MM.1S (cell line): Measurements from ENCODE around the gene CTBP1.

Source experiments
- DNase-seq: peaks from one replicate; pipeline ENCODE4 v3.0.0-alpha.2; 2015
- H2AFZ ChIP-seq: fragments of 300-600 bp; sonication (generic); 2 replicates; pipeline ENCODE4 v1.6.0; 2016; ENCODE audit warnings: antibody characterized with exemption, low read length
- H3F3A ChIP-seq: fragments of 300-600 bp; sonication (generic); 2 replicates; pipeline ENCODE4 v1.6.1; 2016; ENCODE audit warnings: mild to moderate bottlenecking, antibody characterized with exemption, low read length, moderate library complexity, mixed read lengths; ENCODE audit not compliant: insufficient read depth
- H3K27ac ChIP-seq: fragments of 300-600 bp; sonication (generic); 2 replicates; pipeline ENCODE4 v1.5.1; 2016; ENCODE audit warnings: mild to moderate bottlenecking, low read length
- H3K27me3 ChIP-seq: fragments of 300-600 bp; sonication (generic); replicated peaks from 2 replicates; pipeline ENCODE4 v1.6.0; 2016; ENCODE audit warnings: low read length; ENCODE audit not compliant: insufficient read depth
- H3K36me3 ChIP-seq: fragments of 300-600 bp; sonication (generic); replicated peaks from 2 replicates; pipeline ENCODE4 v1.6.1; 2016; ENCODE audit warnings: mild to moderate bottlenecking, low read length, mixed read lengths; ENCODE audit not compliant: insufficient read depth
- H3K4me1 ChIP-seq: fragments of 300-600 bp; sonication (generic); 2 replicates; pipeline ENCODE4 v1.6.1; 2016; ENCODE audit warnings: low read length, mixed read lengths
- H3K4me2 ChIP-seq: fragments of 300-600 bp; sonication (generic); 2 replicates; pipeline ENCODE4 v1.6.0; 2016; ENCODE audit warnings: low read depth, low read length
- H3K4me3 ChIP-seq: fragments of 300-600 bp; sonication (generic); 2 replicates; pipeline ENCODE4 v1.5.1; 2016; ENCODE audit warnings: low read length, mixed read lengths
- H3K79me2 ChIP-seq: fragments of 300-600 bp; sonication (generic); 2 replicates; pipeline ENCODE4 v1.6.1; 2016; ENCODE audit warnings: mixed run types, low read length, mixed read lengths
- H3K9ac ChIP-seq: fragments of 300-600 bp; sonication (generic); 2 replicates; pipeline ENCODE4 v1.6.1; 2016; ENCODE audit warnings: low read length, mixed read lengths
- H3K9me2 ChIP-seq: fragments of 300-600 bp; sonication (generic); replicated peaks from 2 replicates; pipeline ENCODE4 v1.6.1; 2016; ENCODE audit warnings: mild to moderate bottlenecking, low read length, mixed read lengths; ENCODE audit not compliant: insufficient read depth
- H3K9me3 ChIP-seq: fragments of 300-600 bp; sonication (generic); replicated peaks from 2 replicates; pipeline ENCODE4 v1.6.1; 2016; ENCODE audit warnings: mild to moderate bottlenecking, low read length, mixed read lengths; ENCODE audit not compliant: insufficient read depth
- H4K20me1 ChIP-seq: fragments of 300-600 bp; sonication (generic); 2 replicates; pipeline ENCODE4 v1.6.1; 2016; ENCODE audit warnings: mild to moderate bottlenecking, low read length, moderate library complexity, mixed read lengths; ENCODE audit not compliant: insufficient read depth
- EZH2 ChIP-seq: fragments of 300-600 bp; sonication (generic); optimal IDR thresholded peaks from 2 replicates; pipeline ENCODE3; 2017; ENCODE audit warnings: low read depth, mild to moderate bottlenecking, antibody characterized with exemption, low read length, mixed read lengths
- EZH2phosphoT487 ChIP-seq: fragments of 300-600 bp; sonication (generic); IDR thresholded peaks from 2 replicates; pipeline ENCODE4 v1.6.1; 2018; ENCODE audit warnings: antibody characterized with exemption, low read length
- TF ChIP-seq, protein P1 (sequence below): fragments of 300-600 bp; sonication (generic); IDR thresholded peaks from 2 replicates; pipeline ENCODE4 v1.5.1; 2016; ENCODE audit warnings: antibody characterized with exemption, low read length, mixed read lengths

CTBP1 gene

DNA sequence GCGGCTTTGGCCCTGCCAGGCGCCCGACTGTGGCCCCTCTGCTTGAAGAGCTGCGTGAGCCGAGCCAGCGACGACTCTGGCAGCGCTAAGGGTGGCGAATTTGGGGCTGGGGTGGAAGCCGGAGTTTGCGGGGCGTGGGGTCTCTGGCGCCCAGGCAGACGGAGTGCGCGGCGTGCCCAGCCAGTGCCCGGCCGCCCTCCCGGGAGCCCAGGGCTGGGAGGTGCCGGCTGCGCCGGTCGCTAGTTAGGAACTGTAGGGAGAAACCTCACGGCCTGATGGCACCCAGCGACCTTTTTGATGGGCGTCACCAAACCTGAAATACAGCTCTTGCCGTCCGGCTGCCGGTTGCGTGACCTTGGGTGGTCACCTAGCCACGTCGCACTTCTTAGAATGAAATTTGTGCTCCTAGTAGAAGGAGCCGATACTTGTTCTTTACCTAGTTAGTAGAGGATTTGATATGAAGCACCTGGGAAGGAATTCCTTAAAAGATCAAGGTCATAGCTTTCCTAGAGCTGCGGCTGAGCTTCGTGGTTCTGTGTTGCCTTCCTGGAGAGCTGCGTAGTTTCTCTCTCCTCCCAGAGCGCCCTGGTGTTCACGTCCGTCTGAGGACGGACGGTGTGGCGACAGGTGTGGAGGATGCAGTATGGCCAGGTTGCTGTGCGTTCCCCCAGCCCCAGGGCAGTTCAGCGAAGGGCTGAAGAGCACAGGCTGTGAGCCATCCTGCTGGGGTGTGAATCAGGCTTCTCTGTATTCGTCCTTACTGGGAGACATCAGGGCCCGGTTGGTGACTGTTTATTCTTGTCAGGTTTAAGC lies 41.4 kb upstream of the CTBP1 start:
- H3K9me2 ChIP-seq = no peaks in the 10 kb centered on the region
- H3K27me3 ChIP-seq = peaks cover 4% of the 10 kb centered on the region; the same call in 1 of the 2 replicates
- TF ChIP-seq EZH2phosphoT487 = no peak
- TF ChIP-seq, protein P1, sequence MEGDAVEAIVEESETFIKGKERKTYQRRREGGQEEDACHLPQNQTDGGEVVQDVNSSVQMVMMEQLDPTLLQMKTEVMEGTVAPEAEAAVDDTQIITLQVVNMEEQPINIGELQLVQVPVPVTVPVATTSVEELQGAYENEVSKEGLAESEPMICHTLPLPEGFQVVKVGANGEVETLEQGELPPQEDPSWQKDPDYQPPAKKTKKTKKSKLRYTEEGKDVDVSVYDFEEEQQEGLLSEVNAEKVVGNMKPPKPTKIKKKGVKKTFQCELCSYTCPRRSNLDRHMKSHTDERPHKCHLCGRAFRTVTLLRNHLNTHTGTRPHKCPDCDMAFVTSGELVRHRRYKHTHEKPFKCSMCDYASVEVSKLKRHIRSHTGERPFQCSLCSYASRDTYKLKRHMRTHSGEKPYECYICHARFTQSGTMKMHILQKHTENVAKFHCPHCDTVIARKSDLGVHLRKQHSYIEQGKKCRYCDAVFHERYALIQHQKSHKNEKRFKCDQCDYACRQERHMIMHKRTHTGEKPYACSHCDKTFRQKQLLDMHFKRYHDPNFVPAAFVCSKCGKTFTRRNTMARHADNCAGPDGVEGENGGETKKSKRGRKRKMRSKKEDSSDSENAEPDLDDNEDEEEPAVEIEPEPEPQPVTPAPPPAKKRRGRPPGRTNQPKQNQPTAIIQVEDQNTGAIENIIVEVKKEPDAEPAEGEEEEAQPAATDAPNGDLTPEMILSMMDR = no peak
- no peaks in the 10 kb centered on the region for H3K9me3 ChIP-seq
- peak overlapping the region; percentile 93 for H3K4me3 ChIP-seq
- peak overlapping the region; percentile 63 for H2AFZ ChIP-seq
- peaks cover 12% of the 10 kb centered on the region; the same call in 1 of the 2 replicates for H3K4me1 ChIP-seq
- H3K79me2 ChIP-seq = peaks cover 56% of the 10 kb centered on the region
- H3F3A ChIP-seq = no peaks in the 10 kb centered on the region
- peak overlapping the region; percentile 60; the same call in 1 of the 2 replicates for H3K27ac ChIP-seq
- H3K4me2 ChIP-seq = peak overlapping the region; percentile 98
- H3K9ac ChIP-seq = peak overlapping the region; percentile 96
- DNase-seq = peak; percentile 45
- H4K20me1 ChIP-seq = no peaks in the 10 kb centered on the region; the same call in 1 of the 2 replicates
- no peaks in the 10 kb centered on the region; the same call in 1 of the 2 replicates for H3K36me3 ChIP-seq

DNA sequence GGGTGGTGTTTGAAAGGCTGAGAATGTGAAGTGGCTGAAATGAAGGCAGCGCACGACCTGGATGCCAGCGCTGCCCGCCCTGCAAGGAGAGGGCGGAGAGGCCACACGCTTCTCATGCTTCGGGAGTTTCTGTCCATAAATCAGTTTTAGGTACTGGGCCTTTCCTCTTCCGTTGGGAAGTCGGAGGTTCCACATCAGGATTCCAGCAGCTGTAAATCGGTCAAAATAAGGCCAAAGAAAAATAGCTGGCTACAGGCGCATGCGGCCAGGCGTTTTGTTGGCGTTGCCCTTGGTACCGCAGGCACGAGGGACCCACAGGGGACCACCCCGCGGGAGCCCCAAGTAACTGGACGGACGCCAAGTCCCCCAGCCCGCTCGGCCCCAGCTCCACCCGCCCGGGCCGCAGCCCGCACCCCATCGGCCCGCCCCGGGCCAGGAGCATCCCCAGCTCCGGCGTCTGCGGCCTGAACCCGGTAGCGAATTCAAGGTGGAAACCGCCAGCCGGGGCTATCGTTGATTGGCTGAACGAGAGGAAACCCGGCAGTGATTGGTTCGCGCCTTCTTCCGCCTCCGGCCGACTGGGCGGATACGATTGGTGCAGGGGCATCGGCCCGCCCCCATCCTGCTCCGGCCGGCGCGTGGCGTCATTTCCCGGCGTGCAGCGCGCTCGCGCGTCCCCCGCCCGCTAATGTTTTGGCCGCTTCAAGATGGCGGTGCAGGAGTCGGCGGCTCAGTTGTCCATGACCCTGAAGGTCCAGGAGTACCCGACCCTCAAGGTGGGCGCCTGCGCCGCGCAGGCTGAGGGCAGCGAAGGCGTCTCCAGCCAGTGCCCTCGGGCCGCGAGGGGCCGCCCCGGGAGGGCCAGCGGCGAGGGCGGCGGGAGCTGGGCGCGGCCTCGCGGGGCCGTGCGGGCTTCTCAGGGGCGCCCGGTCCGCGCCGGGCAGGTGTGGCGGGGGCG lies 40.6 kb upstream of the CTBP1 start, which contains the start of gene MAEA:
TSS of gene MAEA (plus strand) at position 685 of the 958 bp plus-strand sequence. CDS start at position 708, 23 bp downstream.
- H3K4me3 ChIP-seq = peak within 1 kb of the TSS; percentile 93
- H3K27ac ChIP-seq = peak within 1 kb of the TSS; percentile 60; the same call in 1 of the 2 replicates
- no peaks in the 10 kb centered on the region; the same call in 1 of the 2 replicates for H3K36me3 ChIP-seq
- peak; percentile 97 for DNase-seq
- H3K9me2 ChIP-seq = no peaks in the 10 kb centered on the region
- H3K4me1 ChIP-seq = peaks cover 12% of the 10 kb centered on the region; the same call in 1 of the 2 replicates
- no peaks in the 10 kb centered on the region for H3F3A ChIP-seq
- TF ChIP-seq, protein P1 = no peak
- no peak for TF ChIP-seq EZH2phosphoT487
- no peak for TF ChIP-seq EZH2
- no peaks in the 10 kb centered on the region for H3K9me3 ChIP-seq
- peak within 1 kb of the TSS; percentile 98 for H3K4me2 ChIP-seq
- peaks cover 48% of the 10 kb centered on the region for H3K79me2 ChIP-seq
- H3K27me3 ChIP-seq = peaks cover 4% of the 10 kb centered on the region; the same call in 1 of the 2 replicates
- peak within 1 kb of the TSS; percentile 96 for H3K9ac ChIP-seq
- no peaks in the 10 kb centered on the region; the same call in 1 of the 2 replicates for H4K20me1 ChIP-seq
- peak within 1 kb of the TSS; percentile 94 for H2AFZ ChIP-seq

DNA sequence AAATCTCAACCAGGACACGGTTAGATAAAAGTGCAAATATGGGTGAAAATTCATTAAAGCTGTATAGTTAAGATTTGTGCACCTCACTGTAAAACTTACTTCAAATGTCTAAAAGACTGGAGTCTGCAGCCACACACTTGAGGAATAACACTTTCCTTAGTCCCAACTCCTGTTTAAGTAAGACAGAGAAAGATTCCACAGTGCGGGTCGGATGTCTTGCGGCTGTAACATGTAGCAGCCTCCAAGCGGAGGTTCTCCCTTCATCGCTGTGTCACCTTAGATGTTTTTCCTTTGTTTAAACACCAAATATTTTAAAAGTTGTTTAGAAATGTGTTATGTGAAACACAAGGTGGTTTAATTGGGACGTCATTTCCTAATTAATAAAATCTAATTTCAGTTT lies 39.9 kb upstream of the CTBP1 start:
- Histone ChIP-seq H3K9me2 (no peaks in the 10 kb centered on the region), H3F3A (no peaks in the 10 kb centered on the region), H3K27me3 (peaks cover 4% of the 10 kb centered on the region; the same call in 1 of the 2 replicates), H2AFZ (peak overlapping the region; percentile 94), H3K79me2 (peaks cover 41% of the 10 kb centered on the region), H4K20me1 (no peaks in the 10 kb centered on the region; the same call in 1 of the 2 replicates), H3K4me3 (peak overlapping the region; percentile 93), H3K9me3 (no peaks in the 10 kb centered on the region), H3K4me1 (peaks cover 12% of the 10 kb centered on the region; the same call in 1 of the 2 replicates), H3K9ac (peak overlapping the region; percentile 96; the same call in 1 of the 2 replicates), H3K36me3 (no peaks in the 10 kb centered on the region), H3K4me2 (peak overlapping the region; percentile 84), H3K27ac (no peak overlapping the region)
- no peak for DNase-seq
- no peak for TF ChIP-seq EZH2
- TF ChIP-seq, protein P1 = no peak
- TF ChIP-seq EZH2phosphoT487 = no peak
